Tibial artery (tissue), 4 donors: ENCODE data around the gene SYNDIG1.

Source experiments
- DNase-seq, 2 donors: peaks; one replicate each; pipeline ENCODE4 v3.0.0-alpha.2; 2019
- H3K27ac ChIP-seq, 2 donors: fragments of 200-600 bp; sonication (generic) in 1 of 2; 1 replicate in 1 of 2; 2 replicates in 1 of 2; pipeline ENCODE4 v1.5.1; 2018 to 2019; ENCODE audit warnings: mild to moderate bottlenecking in 1 of 2
- H3K27me3 ChIP-seq, 2 donors: fragments of 200-600 bp; sonication (generic) in 1 of 2; one replicate each; pipeline versions ENCODE4 v1.5.1 to v1.6.0; 2016 to 2019
- H3K36me3 ChIP-seq, 3 donors: fragments of 200-600 bp; sonication (generic) in 2 of 3; one replicate each; pipeline ENCODE4 v1.5.1; 2016 to 2019; ENCODE audit warnings: mild to moderate bottlenecking in 2 of 3
- H3K4me1 ChIP-seq, 4 donors: fragments of 200-600 bp; sonication (generic) in 2 of 4; 1 replicate in 3 of 4; 2 replicates in 1 of 4; pipeline ENCODE4 v1.5.1; 2016 to 2019
- H3K4me3 ChIP-seq, 2 donors: fragments of 200-600 bp; sonication (generic) in 1 of 2; 1 replicate in 1 of 2; 2 replicates in 1 of 2; pipeline ENCODE4 v1.5.1; 2018 to 2019; ENCODE audit warnings: mild to moderate bottlenecking in 2 of 2
- H3K9me3 ChIP-seq, 3 donors: fragments of 200-600 bp; sonication (generic) in 1 of 3; one replicate each; pipeline ENCODE4 v1.5.1; 2016 to 2019
- intact Hi-C: fragments of 100-400 bp; cut with DNase I; formaldehyde crosslinking; loops from one replicate; pipeline ENCODE4 v1.15.0; 2023; ENCODE audit warnings: low total_unique reads
- TF ChIP-seq, protein P1 (sequence below), 2 experiments: fragments of 200-600 bp in 1 of 2; fragments of 450-650 bp in 1 of 2; IDR thresholded peaks; one replicate each; pipeline ENCODE4 v1.5.1; 2017 to 2019; ENCODE audit warnings: antibody characterized with exemption in 2 of 2, mild to moderate bottlenecking in 1 of 2, moderate library complexity in 1 of 2

Gene SYNDIG1

DNA sequence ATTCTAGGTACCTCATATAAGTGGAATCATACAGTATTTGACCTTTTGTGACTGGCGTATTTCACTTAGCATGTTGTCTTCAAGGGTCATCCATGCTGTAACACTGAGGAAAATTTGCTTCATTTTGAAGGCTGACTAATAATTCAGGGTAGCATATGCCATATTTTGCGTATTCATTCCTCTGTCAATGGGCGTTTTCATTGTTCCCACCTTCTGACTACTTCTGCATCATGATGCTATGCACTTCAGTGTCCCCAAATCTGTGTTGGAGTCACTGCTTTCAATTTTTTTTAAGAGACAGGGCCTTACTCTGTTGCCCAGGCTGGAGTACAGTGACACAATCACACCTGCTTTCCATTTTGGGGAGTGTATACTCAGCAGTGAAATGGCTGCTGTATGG, 51.6 kb downstream of the SYNDIG1 start:
- intact Hi-C loops, result no loop called here
- Histone ChIP-seq H3K27ac (no peak overlapping the region), H3K27me3 (no peaks in the 10 kb centered on the region), H3K4me1 (no peaks in the 10 kb centered on the region), H3K36me3 (no peaks in the 10 kb centered on the region), H3K4me3 (no peak overlapping the region), H3K9me3 (no peaks in the 10 kb centered on the region)
- no peak for DNase-seq
- TF ChIP-seq, protein P1, sequence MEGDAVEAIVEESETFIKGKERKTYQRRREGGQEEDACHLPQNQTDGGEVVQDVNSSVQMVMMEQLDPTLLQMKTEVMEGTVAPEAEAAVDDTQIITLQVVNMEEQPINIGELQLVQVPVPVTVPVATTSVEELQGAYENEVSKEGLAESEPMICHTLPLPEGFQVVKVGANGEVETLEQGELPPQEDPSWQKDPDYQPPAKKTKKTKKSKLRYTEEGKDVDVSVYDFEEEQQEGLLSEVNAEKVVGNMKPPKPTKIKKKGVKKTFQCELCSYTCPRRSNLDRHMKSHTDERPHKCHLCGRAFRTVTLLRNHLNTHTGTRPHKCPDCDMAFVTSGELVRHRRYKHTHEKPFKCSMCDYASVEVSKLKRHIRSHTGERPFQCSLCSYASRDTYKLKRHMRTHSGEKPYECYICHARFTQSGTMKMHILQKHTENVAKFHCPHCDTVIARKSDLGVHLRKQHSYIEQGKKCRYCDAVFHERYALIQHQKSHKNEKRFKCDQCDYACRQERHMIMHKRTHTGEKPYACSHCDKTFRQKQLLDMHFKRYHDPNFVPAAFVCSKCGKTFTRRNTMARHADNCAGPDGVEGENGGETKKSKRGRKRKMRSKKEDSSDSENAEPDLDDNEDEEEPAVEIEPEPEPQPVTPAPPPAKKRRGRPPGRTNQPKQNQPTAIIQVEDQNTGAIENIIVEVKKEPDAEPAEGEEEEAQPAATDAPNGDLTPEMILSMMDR (IDR thresholded peaks at IDR 0.05), result no peak

GRCh38 chr20:24522452-24523330, 53.3 kb downstream of the SYNDIG1 start:
- DNase-seq, result no peak
- H3K27ac ChIP-seq, result no peak overlapping the region
- no peaks in the 10 kb centered on the region for H3K36me3 ChIP-seq
- H3K4me1 ChIP-seq, result no peaks in the 10 kb centered on the region
- H3K9me3 ChIP-seq, result no peaks in the 10 kb centered on the region
- intact Hi-C loops, result no loop called here
- TF ChIP-seq, protein P1 (IDR thresholded peaks at IDR 0.05), result no peak
- H3K27me3 ChIP-seq, result no peaks in the 10 kb centered on the region
- H3K4me3 ChIP-seq, result no peak overlapping the region

DNA sequence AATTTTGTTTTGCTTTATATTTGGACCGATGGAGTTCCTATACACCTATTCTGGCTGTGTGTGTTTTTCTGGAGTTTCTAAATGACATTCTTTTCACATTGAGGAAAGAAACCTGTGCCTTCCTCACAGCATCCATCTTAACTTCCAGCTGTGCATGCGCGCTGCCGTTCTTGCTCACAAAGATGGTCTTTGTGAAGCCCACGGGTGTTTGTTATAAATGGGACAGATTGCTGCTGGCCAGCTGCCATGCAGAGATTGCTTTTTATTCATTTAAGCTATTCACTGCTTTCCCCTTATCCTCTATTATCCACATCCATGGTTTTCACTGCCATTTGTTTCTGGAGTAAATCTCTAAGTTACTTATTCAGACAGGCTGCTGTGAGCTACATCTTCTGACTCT, 54.2 kb downstream of the SYNDIG1 start:
- Histone ChIP-seq H3K4me3 (no peak overlapping the region), H3K36me3 (no peaks in the 10 kb centered on the region), H3K27me3 (no peaks in the 10 kb centered on the region), H3K9me3 (no peaks in the 10 kb centered on the region), H3K4me1 (no peaks in the 10 kb centered on the region), H3K27ac (no peak overlapping the region)
- intact Hi-C loops, result no loop called here
- DNase-seq, result no peak
- TF ChIP-seq, protein P1 (IDR thresholded peaks at IDR 0.05), result no peak

DNA sequence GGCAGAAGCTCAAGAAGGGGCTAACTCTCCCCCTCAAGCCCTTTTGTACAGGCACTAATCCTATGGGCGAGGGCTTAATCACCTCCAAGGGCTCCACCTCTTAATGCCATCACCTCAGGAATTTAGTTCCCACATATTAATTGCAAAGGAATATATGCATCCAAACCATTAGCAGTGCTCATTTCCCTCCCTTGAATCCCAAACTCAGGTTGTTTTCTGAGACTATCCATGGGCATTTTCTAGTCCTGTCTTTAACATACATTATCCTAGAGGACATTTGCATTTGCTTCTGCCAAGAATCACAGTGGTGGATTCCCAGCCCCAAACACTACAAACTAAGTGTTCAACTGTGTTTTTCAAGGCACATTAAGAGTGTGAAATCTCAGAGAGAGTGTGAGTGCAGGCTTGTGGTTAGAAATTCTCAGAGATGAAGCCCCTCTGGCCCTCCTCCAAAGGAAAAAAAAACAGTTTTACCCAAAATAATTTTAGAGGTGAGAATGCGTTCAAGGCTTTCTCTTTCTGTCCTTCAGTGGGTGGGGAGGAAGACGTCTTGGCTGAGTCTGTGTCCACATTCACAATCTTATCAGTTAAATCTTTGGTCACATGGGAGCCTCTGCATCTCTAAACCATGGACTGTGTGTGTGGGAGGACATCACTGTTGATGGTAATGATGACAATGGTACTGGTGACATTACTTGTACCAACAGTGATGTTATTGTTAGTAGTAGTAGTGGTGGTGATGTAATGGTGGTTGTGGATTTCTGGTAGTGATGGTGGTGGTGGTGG, 59.3 kb downstream of the SYNDIG1 start:
- TF ChIP-seq, protein P1 (IDR thresholded peaks at IDR 0.05), result no peak

DNA sequence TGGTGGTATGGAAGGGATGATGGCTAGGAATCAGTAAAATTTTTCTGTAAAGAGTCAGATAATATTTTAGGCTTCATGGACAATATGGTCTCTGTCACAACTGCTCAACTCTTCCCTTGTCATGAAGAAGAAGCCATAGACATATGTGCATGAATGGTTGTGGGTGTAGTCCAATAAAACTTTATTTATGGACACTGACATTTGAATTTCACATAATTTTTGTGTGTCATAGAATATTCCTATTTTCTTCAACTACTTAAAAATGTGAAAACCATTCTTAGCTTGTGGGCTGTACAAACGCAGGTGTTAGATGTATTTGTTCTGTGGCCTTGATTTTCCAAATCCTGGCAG, 59.9 kb downstream of the SYNDIG1 start:
- no peak overlapping the region for H3K4me3 ChIP-seq
- H3K36me3 ChIP-seq, result no peaks in the 10 kb centered on the region
- H3K4me1 ChIP-seq, result no peaks in the 10 kb centered on the region
- intact Hi-C loops, result no loop called here
- TF ChIP-seq, protein P1 (IDR thresholded peaks at IDR 0.05), result no peak
- H3K27me3 ChIP-seq, result no peaks in the 10 kb centered on the region
- H3K9me3 ChIP-seq, result no peaks in the 10 kb centered on the region
- no peak overlapping the region for H3K27ac ChIP-seq
- no peak for DNase-seq

More for the DNA sequence above, 59.3 kb downstream of the SYNDIG1 start:
- H3K4me3 ChIP-seq, result no peak overlapping the region
- no peaks in the 10 kb centered on the region for H3K27me3 ChIP-seq
- no peaks in the 10 kb centered on the region for H3K4me1 ChIP-seq
- no peak overlapping the region for H3K27ac ChIP-seq
- no peaks in the 10 kb centered on the region for H3K9me3 ChIP-seq
- intact Hi-C loops, result no loop called here
- DNase-seq, result no peak
- no peaks in the 10 kb centered on the region for H3K36me3 ChIP-seq
